ENCODE measurements around the gene INPP5J. TPM values are rescaled to one million over a fixed set of nuclear protein-coding genes. Genes with fewer than 3 reads are reported as not detected.

INPP5J gene
- polyA plus RNA-seq, 3 donors: 3.6 to 5.4 (median 4.1) TPM

- DNase-seq (ENCODE audit: extremely low read depth in 1 of 11, low read depth in 9 of 11, low spot score in 4 of 11): no peak
Measured at GRCh38 chr22:31173386-31174145, 50.8 kb downstream of the INPP5J start.

DNA sequence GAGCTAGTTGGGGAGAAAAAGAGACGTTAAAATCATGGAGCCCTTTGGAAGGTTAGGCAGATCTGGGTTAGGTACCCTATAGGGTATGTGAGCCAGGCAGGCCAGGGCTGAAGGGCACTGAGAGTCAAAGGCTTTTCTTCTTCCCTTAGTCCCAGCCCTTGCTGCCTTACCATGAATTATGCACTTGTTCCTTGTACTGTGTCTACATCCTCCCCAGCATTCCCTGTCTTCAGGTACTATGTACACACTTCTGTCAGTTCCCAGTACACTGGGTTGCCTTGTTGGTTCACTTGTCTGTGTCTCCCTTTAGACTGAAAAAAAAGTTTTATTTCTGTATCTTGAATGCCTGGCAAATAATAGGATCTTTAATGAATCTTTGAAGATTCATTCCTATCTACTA, 54.2 kb downstream of the INPP5J start:
- DNase-seq (ENCODE audit: extremely low read depth in 1 of 11, low read depth in 9 of 11, low spot score in 4 of 11): no peak

GRCh38 chr22:31177420-31178162, 54.8 kb downstream of the INPP5J start:
- DNase-seq (ENCODE audit: extremely low read depth in 1 of 11, low read depth in 9 of 11, low spot score in 4 of 11): no peak

GRCh38 chr22:31178859-31179258, 56.1 kb downstream of the INPP5J start:
- DNase-seq (ENCODE audit: extremely low read depth in 1 of 11, low read depth in 9 of 11, low spot score in 4 of 11): no peak

DNA sequence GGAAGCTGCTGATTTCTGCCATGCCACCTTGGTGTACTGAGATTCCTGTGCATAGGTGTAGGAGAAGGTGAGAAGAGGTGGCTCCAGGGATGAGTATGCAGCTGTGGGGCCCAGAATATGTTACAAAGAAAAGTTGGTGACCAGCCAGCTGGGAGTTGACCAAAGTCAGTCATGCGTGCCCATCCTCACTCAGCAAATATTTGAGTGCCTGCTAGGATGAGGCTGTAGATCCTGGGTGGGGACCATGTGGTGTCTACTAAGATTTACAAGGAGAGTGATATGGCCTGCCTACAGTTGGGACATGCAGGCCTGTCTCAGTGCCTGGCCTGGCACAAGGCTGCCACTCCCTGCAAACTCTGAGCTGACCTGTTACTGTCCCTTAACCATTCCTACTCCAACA, 56.6 kb downstream of the INPP5J start:
- peak in 5 of 11 donors; percentile 5 to 60 (median 12) for DNase-seq (ENCODE audit: extremely low read depth in 1 of 11, low read depth in 9 of 11, low spot score in 4 of 11)

GRCh38 chr22:31184015-31184414, 61.2 kb downstream of the INPP5J start:
- no peak for DNase-seq (ENCODE audit: extremely low read depth in 1 of 11, low read depth in 9 of 11, low spot score in 4 of 11)

Other genes starting within 250 kb of the INPP5J start
- 10 to 100 TPM; 34.7 to 37.7 (median 36.8) TPM for gene MORC2, start 154.2 kb upstream of the INPP5J start, polyA plus RNA-seq (ENCODE audit: insufficient read length in 3 of 3)
- 100 to 1,000 TPM; 207 to 231 (median 211) TPM for gene TUG1, start 153.7 kb upstream of the INPP5J start, polyA plus RNA-seq (ENCODE audit: insufficient read length in 3 of 3)
- gene SMTN, start 41.6 kb upstream of the INPP5J start, polyA plus RNA-seq (ENCODE audit: insufficient read length in 3 of 3): 10 to 100 TPM; 31.1 to 53.1 (median 49.2) TPM
- 10 to 100 TPM in 2 of 3 donors, 1 to 10 TPM in 1; 5.6 to 14.7 (median 11.0) TPM for gene SELENOM, start 15.4 kb upstream of the INPP5J start, polyA plus RNA-seq (ENCODE audit: insufficient read length in 3 of 3)
- under 1 TPM; 0.06 to 0.22 (median 0.11) TPM for gene PLA2G3, start 17.5 kb downstream of the INPP5J start, polyA plus RNA-seq (ENCODE audit: insufficient read length in 3 of 3)
- gene RNF185, start 37.2 kb downstream of the INPP5J start, polyA plus RNA-seq (ENCODE audit: insufficient read length in 3 of 3): 10 to 100 TPM; 50.7 to 51.5 (median 50.7) TPM
- gene LIMK2, start 89.3 kb downstream of the INPP5J start, polyA plus RNA-seq (ENCODE audit: insufficient read length in 3 of 3): 10 to 100 TPM; 50.5 to 63.0 (median 54.6) TPM
- gene PIK3IP1, start 169.5 kb downstream of the INPP5J start, polyA plus RNA-seq (ENCODE audit: insufficient read length in 3 of 3): 10 to 100 TPM; 10.0 to 16.0 (median 10.2) TPM
- gene PATZ1, start 223.4 kb downstream of the INPP5J start, polyA plus RNA-seq (ENCODE audit: insufficient read length in 3 of 3): 10 to 100 TPM; 71.6 to 79.6 (median 71.7) TPM

Measured in renal cortex interstitium (tissue), 11 donors.